ENCODE measurements around the gene DUS3L.

The DUS3L gene

GRCh38 chr19:5790559-5791520 lies at the start of gene DUS3L:
Gene DUS3L, minus strand, starts transcription at chr19:5791163. Its CDS starts 22 bp downstream, at chr19:5791141.
- Histone ChIP-seq H3K36me3 (ENCODE audit: insufficient read depth, low read length) (no peaks in the 10 kb centered on the region; the same call in 1 of the 2 replicates), H3K9ac (ENCODE audit: low read depth, low read length) (peak within 1 kb of the TSS; percentile 81), H3K9me3 (ENCODE audit: control insufficient read depth, insufficient read depth, low read length) (no peaks in the 10 kb centered on the region), H3K4me1 (ENCODE audit: insufficient read depth, low read length) (no peaks in the 10 kb centered on the region; the same call in 1 of the 2 replicates)

- Histone ChIP-seq H3K36me3 (ENCODE audit: insufficient read depth, low read length) (no peaks in the 10 kb centered on the region), H3K9me3 (ENCODE audit: control insufficient read depth, insufficient read depth, low read length) (no peaks in the 10 kb centered on the region), H3K4me1 (ENCODE audit: insufficient read depth, low read length) (no peaks in the 10 kb centered on the region), H3K9ac (ENCODE audit: low read depth, low read length) (no peak within 1 kb of the TSS)
These were observed 48.4 kb upstream of the DUS3L start, which contains the start of gene FUT6 for GRCh38 chr19:5839065-5840017. Gene FUT6, minus strand, starts transcription at chr19:5839702. Its CDS starts 7,135 bp downstream, at chr19:5832567.

- Histone ChIP-seq H3K36me3 (ENCODE audit: insufficient read depth, low read length) (no peaks in the 10 kb centered on the region), H3K4me1 (ENCODE audit: insufficient read depth, low read length) (no peaks in the 10 kb centered on the region), H3K9ac (ENCODE audit: low read depth, low read length) (no peak overlapping the region), H3K9me3 (ENCODE audit: control insufficient read depth, insufficient read depth, low read length) (no peaks in the 10 kb centered on the region)
These were observed 47.5 kb upstream of the DUS3L start for GRCh38 chr19:5838353-5839064.

- H3K4me1 ChIP-seq (ENCODE audit: insufficient read depth, low read length) = no peaks in the 10 kb centered on the region
- no peaks in the 10 kb centered on the region for H3K36me3 ChIP-seq (ENCODE audit: insufficient read depth, low read length)
- H3K9ac ChIP-seq (ENCODE audit: low read depth, low read length) = no peak overlapping the region
- no peaks in the 10 kb centered on the region for H3K9me3 ChIP-seq (ENCODE audit: control insufficient read depth, insufficient read depth, low read length)
These were observed 46.9 kb upstream of the DUS3L start for GRCh38 chr19:5837761-5838352.

DNA sequence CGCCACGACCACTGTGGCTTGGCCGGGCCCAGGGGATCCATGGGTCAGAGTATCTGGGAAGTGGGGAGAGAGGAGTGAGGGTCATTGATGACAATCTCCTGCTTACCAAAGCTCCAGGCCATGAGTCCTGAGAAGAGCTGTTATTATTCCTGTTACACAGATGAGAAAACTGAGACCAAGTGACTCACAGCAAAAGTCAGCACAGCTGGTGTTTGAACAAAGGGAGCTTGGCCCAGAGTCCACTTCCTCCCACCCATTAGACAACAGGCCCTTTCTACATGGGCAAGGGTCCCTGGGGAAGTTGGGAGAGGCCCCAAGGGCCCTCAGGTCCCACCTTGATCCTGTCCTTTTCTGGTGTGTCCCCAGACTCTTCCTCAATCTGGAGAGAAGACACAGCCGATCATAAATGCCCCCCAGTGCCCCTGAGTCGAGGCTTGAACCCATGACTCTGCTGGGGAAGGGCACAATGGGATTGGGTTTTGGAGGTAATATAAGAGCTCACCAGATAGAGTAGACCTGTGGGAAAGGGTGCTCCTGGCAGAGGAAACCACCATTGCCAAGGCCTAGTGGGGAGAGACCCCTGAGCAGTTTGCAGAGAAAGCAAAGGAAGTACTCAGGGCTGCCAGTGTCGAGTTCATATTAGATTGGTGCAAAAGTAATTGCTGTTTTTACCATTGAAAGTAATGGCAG lies 41.7 kb upstream of the DUS3L start:
- no peaks in the 10 kb centered on the region for H3K4me1 ChIP-seq (ENCODE audit: insufficient read depth, low read length)

DNA sequence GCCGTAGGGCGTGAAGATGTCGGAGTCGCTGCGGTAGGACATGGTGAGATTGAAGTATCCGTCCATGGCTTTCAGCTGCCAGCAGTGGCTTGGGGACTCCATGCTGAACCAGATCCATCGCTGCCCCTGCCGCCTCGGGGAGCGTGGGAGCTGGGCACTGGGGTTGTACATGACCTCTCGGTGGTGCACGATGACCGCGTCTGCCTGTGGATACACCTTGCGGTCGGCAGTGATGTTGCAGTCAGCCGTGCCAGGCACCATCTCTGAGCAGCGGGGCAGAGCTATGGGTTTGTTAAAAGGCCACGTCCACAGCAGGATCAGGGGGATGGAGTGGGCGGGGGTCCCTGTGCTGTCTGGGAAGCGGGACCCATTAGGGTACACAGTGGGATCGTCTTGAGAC lies 41.1 kb upstream of the DUS3L start:
- H3K9me3 ChIP-seq (ENCODE audit: control insufficient read depth, insufficient read depth, low read length) = no peaks in the 10 kb centered on the region
- H3K4me1 ChIP-seq (ENCODE audit: insufficient read depth, low read length) = no peaks in the 10 kb centered on the region

More for the DNA sequence above, 41.7 kb upstream of the DUS3L start:
- H3K36me3 ChIP-seq (ENCODE audit: insufficient read depth, low read length) = no peaks in the 10 kb centered on the region
- no peak overlapping the region for H3K9ac ChIP-seq (ENCODE audit: low read depth, low read length)
- no peaks in the 10 kb centered on the region for H3K9me3 ChIP-seq (ENCODE audit: control insufficient read depth, insufficient read depth, low read length)

GRCh38 chr19:5831159-5831558 lies 40.2 kb upstream of the DUS3L start:
- Histone ChIP-seq H3K36me3 (ENCODE audit: insufficient read depth, low read length) (no peaks in the 10 kb centered on the region), H3K9ac (ENCODE audit: low read depth, low read length) (no peak overlapping the region), H3K4me1 (ENCODE audit: insufficient read depth, low read length) (peaks cover 2% of the 10 kb centered on the region; the same call in 1 of the 2 replicates), H3K9me3 (ENCODE audit: control insufficient read depth, insufficient read depth, low read length) (no peaks in the 10 kb centered on the region)

More for the DNA sequence above, 41.1 kb upstream of the DUS3L start:
- no peaks in the 10 kb centered on the region for H3K36me3 ChIP-seq (ENCODE audit: insufficient read depth, low read length)
- no peak overlapping the region for H3K9ac ChIP-seq (ENCODE audit: low read depth, low read length)

DNA sequence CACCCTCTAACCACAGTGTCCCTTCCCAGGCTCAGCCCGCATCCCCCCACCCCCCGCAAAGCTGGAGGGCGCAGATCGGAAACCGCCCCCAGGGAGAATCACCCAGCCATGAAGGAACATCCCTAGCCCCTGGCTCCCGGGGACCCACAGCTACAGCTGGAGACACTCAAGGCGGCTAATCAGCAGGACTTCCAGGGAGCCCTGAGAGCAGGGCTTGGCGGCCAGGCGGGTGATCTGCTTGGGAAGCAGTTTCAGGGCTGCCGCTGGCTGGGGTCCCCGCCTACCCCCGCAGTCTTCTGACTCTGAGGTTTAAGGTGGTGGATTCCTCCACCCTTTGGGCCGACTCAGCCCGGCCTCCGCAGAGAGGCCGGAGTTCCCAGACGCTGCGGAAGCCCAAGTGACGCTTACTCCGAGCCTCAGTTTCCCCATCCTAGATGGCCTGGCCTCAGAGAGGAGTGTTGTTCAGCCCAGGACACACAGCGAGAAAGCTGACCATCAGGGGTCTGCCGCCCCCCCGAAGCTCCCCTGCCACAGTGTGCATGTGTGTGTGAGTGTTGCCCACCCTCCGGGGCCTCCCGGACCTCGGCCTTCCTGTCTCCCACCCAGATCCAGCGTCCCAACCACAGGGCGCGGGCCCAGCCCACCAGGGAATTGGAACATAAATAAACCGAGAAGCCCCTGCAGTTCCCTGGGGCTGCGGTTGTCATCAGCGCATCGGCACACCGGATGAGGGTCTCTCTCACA lies 38.8 kb upstream of the DUS3L start:
- Histone ChIP-seq H3K4me1 (ENCODE audit: insufficient read depth, low read length) (peaks cover 3% of the 10 kb centered on the region; the same call in 1 of the 2 replicates), H3K36me3 (ENCODE audit: insufficient read depth, low read length) (no peaks in the 10 kb centered on the region), H3K9me3 (ENCODE audit: control insufficient read depth, insufficient read depth, low read length) (no peaks in the 10 kb centered on the region), H3K9ac (ENCODE audit: low read depth, low read length) (peak overlapping the region; percentile 82; the same call in 1 of the 2 replicates)

DNA sequence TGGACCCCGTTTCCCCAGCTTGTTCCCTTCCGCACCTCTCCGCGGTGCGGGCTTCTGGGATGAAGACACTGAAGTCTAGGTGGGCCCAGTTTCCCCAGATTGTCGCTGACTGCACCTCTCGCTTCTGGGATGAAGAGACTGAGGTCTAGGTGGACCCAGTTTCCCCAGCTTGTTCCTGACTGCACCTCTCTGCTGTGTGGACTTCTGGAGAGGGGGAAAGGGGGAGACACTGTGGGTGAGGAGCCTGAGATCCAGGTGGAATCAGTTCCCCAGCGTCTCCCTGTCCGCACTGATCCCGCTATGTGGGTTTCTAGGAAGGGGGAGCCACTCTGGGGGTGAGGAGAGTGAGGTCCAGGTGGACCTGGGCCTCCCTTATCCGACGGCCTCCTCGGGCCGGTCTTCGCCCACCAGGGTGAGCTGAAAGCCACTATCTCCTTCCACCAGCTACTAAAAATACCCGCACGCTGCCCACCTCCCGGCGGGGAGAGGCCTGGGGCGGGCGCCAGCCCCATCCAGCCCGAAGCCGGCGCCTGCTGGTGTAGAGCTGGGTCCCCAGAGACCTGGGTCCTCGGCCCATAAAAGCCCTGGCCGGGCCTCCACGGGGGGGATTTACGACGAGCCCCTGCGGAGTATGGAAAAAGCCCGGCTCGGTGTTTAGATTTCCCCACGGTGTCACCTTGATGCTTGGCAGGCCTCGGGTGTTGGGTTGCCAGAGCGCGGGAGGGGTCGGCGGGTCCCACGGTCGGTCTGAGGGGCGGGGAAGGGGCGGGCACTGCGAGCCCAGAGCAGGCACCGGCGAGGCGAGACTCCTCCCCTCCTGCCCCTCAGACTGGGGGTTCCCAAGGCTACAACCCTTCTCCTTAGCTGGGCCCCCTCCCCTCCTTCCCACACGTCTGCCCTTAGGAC lies 38.0 kb upstream of the DUS3L start:
- H3K9me3 ChIP-seq (ENCODE audit: control insufficient read depth, insufficient read depth, low read length) = no peaks in the 10 kb centered on the region

DNA sequence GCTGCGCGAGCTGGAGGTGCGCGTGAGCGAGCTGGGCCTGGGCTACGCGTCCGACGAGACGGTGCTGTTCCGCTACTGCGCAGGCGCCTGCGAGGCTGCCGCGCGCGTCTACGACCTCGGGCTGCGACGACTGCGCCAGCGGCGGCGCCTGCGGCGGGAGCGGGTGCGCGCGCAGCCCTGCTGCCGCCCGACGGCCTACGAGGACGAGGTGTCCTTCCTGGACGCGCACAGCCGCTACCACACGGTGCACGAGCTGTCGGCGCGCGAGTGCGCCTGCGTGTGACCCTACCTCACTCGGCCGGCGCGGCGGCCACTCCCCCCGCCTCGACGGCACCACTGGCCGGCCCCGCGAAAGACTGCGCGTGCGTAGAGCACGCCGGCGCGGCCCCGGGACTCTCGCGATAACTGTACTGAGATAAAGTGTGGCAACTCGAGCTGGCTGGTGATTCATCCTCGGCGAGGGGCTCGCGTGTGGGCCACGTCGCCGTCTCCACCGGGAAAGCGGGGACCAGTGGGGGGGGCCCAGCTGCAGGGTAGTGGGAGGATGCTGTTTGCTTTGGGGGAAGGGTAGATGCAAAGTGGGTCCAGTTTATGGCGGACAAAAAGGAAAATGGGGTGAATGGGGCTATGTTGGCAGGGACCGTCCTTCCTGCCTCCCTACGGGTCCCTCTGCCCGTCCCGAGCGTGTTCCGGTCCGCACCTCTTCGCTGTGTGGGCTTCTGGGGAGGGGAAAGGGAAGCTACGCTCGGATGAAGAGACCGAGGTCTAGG lies 37.1 kb upstream of the DUS3L start:
- no peaks in the 10 kb centered on the region for H3K36me3 ChIP-seq (ENCODE audit: insufficient read depth, low read length)
- H3K9ac ChIP-seq (ENCODE audit: low read depth, low read length) = peak overlapping the region; percentile 82
- peaks cover 3% of the 10 kb centered on the region; the same call in 1 of the 2 replicates for H3K4me1 ChIP-seq (ENCODE audit: insufficient read depth, low read length)
- H3K9me3 ChIP-seq (ENCODE audit: control insufficient read depth, insufficient read depth, low read length) = no peaks in the 10 kb centered on the region

More for the DNA sequence above, 38.0 kb upstream of the DUS3L start:
- Histone ChIP-seq H3K36me3 (ENCODE audit: insufficient read depth, low read length) (no peaks in the 10 kb centered on the region), H3K4me1 (ENCODE audit: insufficient read depth, low read length) (peaks cover 3% of the 10 kb centered on the region; the same call in 1 of the 2 replicates), H3K9ac (ENCODE audit: low read depth, low read length) (peak overlapping the region; percentile 82)

- Histone ChIP-seq H3K9me3 (ENCODE audit: control insufficient read depth, insufficient read depth, low read length) (no peaks in the 10 kb centered on the region), H3K4me1 (ENCODE audit: insufficient read depth, low read length) (peaks cover 3% of the 10 kb centered on the region; the same call in 1 of the 2 replicates), H3K36me3 (ENCODE audit: insufficient read depth, low read length) (no peaks in the 10 kb centered on the region), H3K9ac (ENCODE audit: low read depth, low read length) (peak overlapping the region; percentile 82)
These were observed 36.5 kb upstream of the DUS3L start for GRCh38 chr19:5827342-5827890.
